Subcutaneous adipose tissue (tissue), 4 donors: ENCODE results near the gene WWOX. TPM values are rescaled to one million over a fixed set of nuclear protein-coding genes. Genes with fewer than 3 reads are reported as not detected.

ENCODE experiments used
- total RNA-seq, 4 donors: library from RNA; depleted of rRNA; stranded (reverse); fragments of >200 nt; gene quantifications; one replicate each; pipeline ENCODE4 v1.1.0, GENCODE V29; 2016
- TF ChIP-seq, protein P1 (sequence below): fragments of 450-650 bp; IDR thresholded peaks from one replicate; pipeline ENCODE4 v1.5.1; 2016; ENCODE audit warnings: low read depth, mild to moderate bottlenecking, control low read depth, antibody characterized with exemption, moderate library complexity

WWOX gene
- total RNA-seq, 4 donors from 2014 or later = 31.4 to 67.8 (median 46.0) TPM

DNA sequence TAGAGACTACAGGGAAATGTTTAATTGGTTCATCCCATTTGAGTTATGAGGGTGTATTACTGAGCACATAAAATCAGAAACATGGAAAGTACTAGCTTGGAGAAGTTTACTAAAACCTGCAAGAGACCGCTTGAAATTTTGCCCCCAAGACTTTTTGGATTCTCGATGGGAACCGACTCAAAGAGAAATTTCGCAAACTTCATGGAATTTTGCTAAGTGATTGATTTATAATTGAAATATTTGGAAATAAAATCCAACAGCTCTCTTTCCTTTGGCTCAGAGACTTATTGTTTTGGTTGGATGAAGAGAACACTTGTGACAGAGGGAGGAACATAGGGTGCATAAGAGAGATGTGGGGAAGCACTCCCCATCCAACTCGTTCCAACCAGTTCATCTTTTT, 574.4 kb downstream of the WWOX start:
- TF ChIP-seq, protein P1, sequence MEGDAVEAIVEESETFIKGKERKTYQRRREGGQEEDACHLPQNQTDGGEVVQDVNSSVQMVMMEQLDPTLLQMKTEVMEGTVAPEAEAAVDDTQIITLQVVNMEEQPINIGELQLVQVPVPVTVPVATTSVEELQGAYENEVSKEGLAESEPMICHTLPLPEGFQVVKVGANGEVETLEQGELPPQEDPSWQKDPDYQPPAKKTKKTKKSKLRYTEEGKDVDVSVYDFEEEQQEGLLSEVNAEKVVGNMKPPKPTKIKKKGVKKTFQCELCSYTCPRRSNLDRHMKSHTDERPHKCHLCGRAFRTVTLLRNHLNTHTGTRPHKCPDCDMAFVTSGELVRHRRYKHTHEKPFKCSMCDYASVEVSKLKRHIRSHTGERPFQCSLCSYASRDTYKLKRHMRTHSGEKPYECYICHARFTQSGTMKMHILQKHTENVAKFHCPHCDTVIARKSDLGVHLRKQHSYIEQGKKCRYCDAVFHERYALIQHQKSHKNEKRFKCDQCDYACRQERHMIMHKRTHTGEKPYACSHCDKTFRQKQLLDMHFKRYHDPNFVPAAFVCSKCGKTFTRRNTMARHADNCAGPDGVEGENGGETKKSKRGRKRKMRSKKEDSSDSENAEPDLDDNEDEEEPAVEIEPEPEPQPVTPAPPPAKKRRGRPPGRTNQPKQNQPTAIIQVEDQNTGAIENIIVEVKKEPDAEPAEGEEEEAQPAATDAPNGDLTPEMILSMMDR = no peak

DNA sequence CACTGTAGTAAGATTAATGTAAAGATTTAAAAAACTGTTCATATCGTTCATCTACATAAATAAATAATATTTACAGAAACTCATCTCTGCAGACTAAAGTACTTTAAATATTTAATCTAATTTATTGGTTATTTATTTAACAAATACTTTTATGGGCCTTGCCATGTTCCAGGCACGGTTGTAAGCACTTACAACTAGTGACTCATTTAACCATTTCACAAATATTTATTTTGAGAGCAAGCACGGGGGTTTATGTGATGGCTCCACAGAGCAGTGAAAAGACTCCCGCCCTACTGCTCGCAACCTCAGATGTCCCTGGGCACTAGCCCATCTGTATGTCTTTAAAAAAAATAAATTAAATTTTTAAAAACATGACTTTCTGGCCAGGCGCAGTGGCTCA, 575.9 kb downstream of the WWOX start:
- TF ChIP-seq, protein P1 = no peak

DNA sequence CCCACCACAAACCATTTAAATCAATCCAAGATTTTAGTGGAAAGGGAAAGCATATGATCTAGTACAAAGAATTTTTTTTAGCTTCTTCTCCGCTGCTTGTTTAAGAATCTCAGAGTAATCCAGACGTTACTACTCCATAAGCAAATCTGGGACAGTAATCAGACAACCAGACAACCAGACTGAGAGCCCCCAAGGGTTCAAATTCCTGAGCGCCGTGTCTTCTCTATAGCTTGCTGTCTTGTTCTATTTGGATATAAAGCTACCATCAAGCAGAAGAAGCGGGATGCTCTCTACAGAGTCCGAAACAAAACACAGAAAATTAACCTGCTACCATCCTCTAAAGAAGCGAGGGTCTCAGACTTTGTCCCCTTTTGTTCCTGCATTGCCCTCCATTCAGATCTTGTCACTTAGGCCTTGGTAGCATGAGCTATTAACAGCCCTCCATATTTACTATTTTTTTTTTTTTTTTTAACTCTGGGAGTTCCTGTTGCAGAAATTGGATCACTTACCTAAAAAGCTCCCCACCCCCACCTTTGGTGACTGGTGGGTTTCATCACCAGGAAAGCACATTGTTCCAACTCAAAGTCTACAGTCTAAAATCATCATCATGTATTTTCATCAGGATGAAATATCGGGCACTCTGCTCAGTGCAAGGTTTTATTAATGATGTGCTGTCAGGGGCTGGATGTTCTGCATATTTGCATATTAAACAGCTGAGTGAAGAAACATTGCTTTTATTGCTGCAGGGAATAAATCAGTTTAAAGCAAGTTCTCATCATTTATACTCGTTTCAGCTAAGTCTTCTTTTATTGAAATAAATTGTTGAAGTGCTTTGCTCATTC, 576.7 kb downstream of the WWOX start:
- TF ChIP-seq, protein P1 = no peak

DNA sequence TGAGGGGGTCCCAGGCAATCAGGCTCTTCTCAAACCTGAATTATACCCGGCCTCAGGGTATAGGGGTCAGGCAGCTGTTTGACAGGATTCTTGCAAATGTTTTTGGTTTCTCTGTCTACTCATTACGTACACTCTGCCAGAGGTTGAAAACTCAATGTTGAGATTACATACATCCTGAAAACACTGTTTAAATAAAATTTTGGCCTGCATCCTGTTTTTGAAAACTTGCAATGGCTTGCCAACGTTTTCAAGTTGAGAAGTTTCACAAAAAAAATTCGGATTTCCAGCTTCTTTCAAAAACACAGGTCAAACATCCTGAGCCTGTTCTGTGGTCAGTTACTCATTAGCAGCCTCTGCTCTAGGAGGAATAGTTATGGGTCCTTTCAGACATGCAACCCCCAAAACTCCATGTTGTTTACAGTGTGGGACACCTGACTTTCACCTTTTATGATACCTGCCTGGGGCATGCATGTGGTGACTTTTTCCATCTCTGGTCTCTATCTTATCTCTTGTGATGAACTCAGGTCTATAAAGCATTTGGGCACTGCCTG, 577.8 kb downstream of the WWOX start:
- TF ChIP-seq, protein P1 = no peak

DNA sequence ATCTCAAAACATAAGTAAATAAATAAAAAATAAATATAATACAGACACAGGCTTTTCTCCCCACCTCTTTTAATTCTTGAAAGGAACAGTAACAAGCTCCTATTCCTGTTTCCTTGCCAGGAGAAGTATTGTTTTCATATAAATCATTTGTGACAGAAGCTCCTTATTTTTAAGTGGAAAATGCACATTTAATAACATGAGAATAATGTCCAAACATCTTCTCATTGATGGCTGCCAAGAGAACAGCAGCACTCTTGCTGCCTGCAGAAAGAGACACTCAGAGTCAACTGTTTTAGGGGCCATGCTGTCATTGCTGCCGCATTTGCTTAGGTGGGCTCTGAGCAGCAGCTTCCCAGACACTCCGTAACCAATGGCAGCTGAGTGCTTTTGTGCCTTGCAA, 580.1 kb downstream of the WWOX start:
- TF ChIP-seq, protein P1 = no peak

DNA sequence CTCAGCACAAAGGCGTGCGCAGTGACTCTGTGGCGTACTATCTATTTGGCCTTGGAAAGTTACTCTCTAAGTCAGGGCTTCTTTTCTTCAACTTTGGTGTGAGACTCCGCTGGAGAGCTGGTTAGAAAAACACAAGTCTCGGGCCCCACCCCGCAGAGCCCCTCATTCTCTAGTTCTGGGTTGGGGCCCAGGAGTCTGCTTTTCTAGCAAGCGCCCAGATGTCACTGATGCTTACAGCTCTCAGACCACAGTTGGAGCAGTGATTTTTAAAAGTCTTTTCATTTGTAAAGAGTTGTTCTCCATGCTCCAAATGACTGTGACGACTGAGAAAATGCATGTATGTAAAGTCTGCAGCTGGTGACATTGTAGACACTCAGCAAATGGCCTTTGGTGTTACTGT, 582.3 kb downstream of the WWOX start:
- TF ChIP-seq, protein P1 = no peak

DNA sequence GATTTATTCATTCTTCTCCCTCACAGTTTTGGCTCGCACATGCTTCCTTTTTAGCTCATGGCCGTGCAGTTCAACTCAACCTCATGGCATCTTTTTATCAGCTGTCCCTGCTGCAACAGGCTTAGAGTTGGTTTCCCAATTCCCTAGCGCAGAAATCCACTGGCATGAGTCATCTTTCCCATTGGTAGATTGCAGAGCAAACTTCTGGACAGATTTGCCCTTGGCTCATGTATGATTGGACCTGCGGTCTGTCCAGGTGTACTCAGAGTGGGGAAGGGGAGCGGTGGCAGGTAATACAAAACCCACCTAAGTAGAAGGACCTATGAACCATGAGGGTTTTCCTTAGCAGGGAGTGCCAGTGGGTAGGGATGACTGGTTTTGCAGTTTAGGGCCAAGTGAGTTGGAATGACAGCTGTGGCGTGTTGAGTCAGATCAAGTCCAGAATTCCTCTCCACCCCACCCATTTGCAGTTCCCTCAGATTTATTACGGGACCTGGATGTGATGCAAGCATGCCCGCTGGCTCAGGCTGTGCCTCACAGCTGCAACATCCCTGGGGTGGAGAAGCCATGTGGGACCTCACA, 584.7 kb downstream of the WWOX start:
- TF ChIP-seq, protein P1 = no peak
